HG02973 (cell line): ENCODE results near the gene PAOX.

Experiments used
- ATAC-seq: cut with Tn5 transposase; IDR thresholded peaks from one replicate; pipeline ENCODE4 v1.9.1; 2021; ENCODE audit warnings: moderate library complexity; ENCODE audit not compliant: unreplicated experiment

The PAOX gene

DNA sequence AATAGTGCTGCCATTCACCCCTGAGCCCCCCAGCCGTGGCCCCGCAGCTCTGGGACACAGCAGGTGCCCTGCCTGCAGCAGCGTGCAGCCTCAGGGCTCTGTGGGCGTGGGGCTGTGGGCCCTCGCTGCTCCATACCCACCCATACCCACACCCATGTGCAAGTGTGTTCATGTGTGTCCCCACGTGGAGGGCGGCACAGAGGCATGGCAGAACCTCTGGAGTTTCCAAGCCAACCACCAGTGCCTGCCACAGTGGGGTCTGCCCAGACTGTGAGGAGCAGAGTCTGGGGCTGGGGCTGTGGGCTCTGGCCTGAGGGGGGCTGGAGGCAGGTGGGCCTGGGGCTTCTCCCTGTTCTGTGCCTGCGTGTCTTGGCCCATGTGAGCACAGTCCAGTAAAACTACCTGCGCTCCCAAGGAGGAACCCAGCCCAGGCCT, 29.5 kb upstream of the PAOX start:
- ATAC-seq, result no peak

DNA sequence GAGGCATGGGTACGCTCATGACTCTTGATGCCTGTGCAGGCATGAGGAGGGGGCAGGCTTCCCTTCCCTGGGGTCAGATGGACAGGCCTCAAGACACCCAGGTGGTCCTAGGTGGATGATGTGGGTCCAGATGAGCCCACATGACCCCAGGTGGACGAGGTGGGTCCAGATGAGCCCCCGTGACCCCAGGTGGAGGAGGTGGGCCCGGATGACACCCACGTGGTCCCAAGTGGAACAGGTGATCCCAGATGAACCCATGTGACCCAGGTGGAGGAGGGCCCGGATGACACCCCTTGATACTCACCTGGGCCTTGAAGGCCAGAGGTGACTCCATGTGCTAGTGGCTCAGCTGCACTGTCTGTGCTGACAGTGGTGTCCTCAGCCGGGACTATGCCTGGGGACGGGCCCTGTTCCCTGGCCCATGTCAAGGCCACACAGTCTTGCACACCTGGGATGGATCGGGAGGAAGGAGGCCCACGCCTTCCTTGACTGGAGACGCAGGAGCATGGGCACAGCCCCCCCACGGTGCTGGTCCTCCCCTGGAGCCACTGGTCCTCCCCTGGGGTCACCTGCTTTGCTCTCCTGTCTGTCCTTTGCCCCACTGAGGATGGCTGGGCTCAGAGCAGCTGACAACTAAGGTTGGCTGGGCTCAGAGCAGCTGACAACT, 28.6 kb upstream of the PAOX start:
- ATAC-seq, result no peak

DNA sequence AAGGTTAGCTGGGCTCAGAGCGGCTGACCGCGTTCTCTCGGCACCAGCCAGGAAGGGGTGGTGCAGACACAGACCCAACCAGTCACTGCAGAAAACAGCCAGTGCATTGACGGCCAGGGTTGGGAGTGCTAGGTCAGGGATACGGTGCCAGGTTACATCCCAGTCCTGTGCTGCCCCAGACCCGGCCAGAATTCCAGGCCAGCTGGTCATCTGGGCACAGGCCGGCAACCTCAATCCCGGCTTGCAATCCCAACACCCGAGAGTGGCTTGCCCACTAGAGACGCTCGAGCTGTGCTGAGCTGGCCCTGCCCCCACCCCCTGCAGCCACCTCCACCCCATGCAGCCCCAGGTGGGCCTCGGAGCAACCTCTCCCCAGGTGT, 28.1 kb upstream of the PAOX start:
- ATAC-seq, result no peak

DNA sequence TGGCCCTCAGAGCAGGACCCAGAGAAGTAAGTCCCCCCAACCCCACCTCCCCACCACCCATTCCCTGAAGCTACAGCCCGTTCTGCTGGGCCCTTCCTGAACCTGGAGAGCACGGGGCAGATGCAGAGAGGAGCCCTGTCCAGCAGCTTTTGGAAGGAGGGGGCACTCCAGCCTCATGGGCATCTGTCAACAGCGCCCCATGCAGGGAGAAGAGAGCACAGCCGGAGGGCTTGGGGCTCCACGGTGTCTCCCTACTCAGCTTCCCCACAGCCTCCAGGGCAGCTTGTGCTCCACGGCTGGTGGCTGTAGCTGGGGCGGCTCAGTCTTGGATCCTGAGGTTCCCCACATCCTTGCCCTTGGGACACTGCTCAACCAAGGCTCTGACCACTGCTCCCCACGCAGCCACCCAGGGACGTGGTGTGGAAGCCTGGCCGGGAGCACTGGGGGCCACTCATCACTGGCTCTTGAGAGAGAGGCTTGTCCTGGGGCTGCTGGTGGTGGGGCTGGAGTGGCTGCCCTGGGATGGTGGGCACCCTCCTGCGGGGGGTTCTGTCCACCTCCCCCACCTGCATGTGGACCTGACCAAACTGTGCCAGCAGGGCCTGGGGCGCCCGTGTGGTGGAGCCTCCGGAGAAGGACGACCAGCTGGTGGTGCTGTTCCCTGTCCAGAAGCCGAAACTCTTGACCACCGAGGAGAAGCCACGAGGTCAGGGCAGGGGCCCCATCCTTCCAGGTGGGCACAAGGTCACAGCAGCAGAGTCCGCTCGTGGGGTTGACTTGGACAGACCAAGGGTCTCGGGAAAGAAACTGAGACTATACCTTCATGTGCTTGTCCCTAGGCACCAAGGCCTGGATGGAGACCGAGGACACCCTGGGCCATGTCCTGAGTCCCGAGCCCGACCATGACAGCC, 27.4 kb upstream of the PAOX start:
- no peak for ATAC-seq

DNA sequence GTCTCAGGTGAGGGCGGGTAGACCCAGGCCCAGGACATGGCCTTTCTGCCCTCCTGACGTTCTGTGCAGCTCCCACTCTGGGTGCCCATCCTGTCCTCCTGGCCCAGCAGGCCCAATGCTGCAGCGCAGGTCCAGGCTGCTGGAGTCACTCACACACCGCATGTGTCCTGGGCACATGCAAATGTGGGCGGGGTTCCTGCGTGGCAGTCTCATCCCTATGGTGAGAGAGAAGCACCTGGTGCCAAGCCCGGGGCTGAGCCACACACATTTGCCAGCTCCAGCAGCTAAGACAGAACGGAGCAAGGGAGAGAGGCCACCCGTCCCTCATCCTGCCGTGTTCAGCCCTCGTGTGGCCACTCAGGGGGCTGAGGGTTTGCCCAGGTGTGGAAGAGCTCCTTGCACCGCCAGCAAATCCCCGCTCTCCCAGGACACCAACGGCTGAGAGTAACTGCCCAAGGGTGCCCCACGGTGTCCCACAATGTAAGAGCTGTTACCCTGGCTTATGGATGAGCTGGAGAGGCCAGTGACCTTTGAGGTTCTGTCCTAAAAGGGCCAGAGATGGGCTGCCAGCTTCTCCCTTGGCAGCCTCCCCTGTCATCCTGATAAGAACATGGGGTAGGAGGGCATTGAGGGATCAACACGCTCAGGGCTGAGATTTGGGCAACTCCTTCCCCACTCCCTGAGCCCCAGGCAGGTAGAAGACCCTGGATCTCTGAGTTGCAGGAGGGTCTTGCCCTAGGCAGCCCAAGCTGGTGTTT, 25.7 kb upstream of the PAOX start:
- ATAC-seq, result no peak

DNA sequence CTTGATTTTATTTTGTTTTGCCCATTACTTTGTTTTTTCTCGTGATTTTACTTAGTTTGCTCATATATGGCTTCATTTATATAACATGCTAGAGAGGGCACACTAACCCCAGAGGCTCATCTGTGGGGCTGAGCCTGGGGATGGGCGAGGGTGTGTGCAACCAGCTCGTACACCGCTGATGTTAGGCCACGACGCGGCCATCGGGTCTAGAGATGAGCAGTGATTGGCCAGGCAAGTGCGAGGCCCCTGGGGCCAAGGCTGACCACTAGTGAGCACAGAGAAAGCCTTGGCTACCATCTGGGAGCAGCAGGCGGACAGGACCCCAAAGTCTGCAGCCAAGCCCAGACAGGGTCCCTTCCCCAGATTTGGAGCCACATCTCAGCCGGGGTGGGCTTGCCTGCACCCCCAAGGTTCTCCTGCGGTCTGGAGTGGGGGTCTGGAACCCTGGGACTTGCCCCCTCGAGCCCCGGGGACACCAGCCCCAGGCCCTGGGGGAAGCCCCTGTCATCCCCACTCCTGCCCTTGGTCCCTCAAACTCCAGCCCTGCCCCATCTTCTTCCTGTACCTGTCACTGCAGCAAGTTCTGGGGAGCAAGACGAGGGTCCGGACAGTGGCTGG, 25.0 kb upstream of the PAOX start:
- no peak for ATAC-seq

DNA sequence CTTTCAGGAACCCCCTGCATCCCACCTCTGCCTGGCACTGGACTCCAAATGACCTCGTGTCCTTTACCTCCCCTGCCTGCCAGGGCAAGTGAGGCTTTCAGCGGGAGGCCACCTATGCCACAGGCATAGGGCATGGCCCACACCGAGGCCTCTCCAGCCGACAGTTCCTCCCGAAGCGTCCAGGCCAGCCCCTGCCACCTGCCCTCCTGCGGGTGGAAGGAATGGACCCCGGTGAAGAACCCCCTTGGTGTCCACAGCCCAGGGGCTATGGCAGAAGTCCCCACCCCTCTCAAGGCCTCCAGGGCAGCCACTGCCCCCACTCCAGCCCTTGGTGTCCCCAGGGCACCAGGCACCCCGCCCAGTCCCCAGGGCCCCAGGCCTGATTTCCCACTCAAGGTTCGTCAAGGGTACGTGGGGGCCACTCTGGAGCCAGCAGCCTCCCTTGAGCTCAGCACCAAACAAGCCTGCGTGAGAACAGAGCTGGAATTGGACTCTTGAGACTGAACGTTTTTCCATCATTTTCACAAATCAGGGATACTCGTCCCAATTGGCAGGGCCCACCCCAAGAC, 24.3 kb upstream of the PAOX start:
- no peak for ATAC-seq

DNA sequence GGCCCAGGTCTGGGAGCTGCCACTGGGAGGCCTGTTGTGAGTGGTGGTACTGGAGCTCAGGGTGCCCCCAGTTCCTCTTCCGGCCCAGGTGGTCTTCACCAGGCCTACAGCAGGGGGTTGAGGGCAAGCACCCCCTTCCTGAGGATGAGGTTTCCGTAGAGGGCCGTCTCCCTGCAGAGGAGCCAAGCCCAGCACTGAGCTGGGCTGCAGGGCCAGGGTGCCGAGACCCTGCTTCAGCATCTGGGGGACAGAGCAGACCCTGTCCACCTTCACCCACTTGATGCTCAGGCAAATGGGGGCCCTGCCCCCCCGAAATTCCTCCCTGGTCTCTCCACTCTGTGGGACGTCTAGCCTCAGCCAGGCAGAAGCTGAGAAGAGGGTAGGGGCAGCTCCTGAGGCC, 23.8 kb upstream of the PAOX start:
- no peak for ATAC-seq

DNA sequence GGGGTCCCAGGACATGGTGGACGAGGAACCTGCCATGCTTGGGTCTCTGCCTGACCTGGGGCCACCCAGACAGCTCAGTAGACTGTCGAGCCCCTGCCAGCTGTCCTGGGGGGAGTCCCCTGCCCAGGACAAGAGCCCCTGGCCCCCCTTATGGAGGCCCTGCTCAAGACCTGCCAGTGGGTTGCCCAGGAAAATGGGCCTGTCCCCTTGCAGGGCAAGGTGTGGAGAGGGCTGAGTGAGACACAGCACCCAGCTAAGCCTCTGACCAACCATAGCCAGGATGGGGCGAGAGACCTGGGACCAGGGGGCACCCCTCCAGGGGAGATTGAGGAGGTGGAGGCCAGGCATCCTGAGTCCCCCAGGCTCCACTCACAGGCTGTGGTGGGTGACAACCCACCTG, 23.1 kb upstream of the PAOX start:
- ATAC-seq, result no peak

DNA sequence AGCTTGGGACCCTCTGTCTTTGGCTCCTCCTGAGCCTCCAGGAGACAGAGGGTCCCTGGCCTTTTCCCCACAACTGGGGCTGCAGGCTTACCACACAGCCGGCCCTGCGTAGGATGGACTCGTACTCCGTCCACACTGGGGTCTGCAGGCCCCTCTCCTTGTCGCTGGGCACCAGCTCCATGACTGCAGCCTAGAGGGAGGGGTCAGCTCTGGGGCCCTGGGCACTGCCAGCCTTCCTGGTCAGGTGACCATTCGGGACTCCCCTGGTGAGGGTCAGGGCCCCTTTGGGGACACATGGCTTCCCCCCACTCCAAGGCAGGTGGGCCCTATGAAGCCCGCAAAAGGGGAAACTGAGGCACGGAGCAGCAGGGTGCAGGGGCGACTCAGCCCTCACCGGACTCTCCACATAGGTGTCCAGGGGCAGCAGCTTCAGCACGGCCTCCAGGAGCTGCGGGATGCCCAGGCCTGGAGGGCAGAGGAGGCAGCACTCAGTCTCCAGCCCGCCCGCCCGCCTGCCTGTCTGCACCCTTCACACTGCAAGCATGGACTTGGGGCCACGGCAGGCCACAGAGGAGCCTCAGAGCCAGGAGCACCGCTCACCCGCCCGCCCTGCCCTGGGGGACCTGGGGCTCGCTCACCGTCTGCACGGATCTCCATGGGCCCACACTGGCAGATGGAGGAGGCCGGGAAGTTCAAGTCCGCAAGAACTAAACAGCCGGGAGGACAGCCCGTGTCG, 22.3 kb upstream of the PAOX start:
- no peak for ATAC-seq

DNA sequence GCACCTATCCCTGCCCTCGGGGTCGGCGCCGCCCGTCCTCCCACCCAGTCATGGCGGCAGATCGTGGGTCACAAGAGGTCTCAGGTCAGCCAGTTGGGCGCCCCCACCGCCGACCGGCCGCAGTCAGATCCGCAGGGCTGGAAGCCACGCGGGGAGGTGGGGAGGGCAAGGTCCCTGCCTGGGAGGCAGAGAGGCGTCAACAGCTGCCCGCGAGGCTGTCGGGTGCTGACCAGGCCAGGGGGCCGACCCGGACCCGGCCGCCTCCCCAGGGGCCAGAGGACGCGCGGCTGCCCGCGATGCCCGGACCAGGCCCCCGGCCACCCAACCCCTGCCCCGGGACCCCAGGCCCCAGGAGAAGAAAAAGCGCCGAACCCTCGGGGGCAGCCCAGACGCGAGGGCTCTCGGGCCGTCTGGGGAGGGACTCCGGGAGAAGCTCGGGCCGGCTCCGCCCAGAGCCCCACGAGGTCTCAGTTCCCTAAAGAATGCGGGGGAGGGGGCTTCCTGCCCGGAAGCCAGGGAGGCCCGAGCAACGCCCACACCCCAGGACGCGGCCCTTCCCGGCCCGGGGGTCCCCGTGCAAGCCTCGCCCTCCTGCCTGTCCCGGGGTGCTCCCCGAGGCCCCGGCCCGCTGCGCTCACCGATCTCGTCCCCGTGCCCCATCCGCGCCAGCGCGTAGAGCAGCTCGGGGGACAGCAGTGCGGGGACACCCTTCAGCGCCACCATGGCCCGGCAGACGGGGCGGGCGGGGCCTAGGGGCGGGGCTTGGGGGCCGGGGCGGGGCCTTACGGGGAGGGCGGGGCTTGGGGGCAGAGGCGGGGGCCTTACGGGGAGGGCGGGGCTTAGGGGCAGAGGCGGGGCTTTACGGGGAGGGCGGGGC, 21.5 kb upstream of the PAOX start, which contains the start of gene FUOM:
TSS of gene FUOM (minus strand) at position 735 of the 877 bp plus-strand sequence. CDS start at position 723, 12 bp downstream.
- peak; percentile 58 for ATAC-seq

DNA sequence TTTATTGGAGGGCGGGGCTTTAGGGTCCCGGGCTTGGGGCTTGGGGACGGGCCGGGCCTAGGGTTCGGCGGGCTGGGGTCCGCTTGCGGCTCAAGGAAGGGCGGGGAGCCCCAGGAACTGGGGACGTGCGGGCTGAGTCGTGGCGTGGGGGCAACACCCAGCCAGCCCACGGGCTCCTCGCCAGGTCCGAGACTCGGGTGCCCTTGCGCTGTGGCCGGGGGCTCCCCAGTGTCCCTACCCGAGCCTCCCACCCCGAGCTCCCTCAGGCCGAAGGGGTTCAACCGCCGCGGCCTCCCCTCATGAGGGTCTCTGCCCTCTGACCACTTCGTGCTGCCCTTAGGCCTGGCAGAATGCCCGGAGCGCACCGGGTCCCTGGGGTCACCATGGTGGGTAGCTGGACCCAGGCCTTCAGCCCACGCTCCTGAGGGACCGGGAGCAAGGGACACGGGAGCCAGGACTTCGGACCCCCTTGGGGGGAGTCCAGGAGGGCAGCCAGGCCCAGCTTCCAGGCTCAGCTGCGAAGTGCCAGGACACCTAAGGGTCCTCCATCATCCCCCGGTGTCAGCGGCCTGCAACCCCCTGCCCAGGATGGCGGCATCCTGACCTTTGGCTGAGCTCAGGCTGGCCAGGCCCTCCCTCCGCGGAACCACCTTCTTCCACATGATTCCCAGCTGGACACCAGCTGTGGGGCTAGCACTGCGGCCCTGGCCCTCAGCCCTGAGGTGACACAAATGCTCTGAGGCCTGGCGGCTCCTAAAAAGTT, 20.7 kb upstream of the PAOX start:
- ATAC-seq, result no peak

DNA sequence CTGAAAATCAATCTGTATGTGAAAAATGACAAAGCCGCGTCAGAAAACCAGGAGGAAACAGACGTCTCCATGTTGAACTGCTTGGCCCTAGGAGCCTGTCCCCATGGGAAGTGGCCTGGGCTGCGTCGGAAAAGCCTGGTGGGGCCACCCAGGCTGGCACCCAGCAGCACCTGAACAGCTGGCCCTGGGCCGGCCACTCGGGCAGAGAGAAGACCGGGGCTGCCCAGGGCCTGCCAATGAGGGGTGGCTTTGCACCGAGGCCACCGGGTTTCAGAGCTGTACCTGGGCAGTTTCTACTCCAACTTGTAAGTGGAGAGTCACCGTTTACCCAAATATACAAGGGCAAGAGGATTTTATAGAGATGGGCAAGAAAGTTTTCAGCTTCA, 20.1 kb upstream of the PAOX start:
- no peak for ATAC-seq

DNA sequence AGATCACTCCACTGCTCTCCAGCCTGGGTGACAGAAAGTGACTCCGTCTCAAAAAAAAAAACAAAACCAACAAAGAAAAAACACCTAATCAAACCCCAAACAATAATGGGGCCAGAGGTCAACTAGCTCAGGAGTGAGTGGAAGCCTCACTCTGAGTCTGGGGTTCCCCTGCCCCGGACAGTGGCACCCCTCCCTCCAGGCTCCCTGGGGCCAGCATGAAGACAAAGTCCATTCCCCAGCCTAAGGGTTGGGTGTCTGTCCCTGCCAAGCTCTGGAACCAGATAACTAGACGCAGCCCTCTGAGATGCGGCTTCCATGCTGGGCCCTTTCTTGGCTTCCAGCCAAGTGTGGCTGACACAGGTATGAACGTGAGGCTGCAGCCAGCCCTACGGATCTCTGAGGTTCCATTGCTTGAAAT, 19.5 kb upstream of the PAOX start:
- no peak for ATAC-seq

DNA sequence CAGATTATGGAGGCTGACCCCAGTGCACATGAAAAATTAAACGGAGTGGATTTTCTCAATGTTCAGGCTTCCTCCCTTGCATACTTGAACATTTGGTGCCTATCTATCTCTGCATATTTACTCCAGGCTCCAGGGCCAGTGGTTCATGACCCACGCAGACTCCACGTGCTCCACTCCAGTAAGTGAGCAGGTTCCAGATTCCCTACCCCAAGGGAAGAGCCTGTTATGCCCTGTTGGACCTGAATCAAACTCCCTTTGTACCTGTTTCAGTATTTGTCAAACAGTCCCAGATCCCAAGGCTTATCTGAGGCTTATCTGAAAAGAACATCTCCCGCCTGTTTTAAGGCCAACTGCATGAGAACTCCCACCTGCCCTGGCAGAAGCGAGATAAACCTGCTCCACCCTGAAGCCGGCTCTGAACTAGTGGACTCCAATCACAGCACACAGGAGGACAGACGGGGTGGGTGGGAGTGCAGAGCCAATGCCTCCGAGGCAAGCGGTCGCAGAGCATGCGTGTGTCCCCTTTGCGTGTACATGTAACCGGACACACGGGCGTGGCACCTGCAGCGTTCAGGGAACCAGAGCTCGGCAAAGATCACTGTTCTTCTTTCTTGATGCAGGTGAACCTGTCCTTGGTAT, 19.0 kb upstream of the PAOX start:
- ATAC-seq, result no peak

DNA sequence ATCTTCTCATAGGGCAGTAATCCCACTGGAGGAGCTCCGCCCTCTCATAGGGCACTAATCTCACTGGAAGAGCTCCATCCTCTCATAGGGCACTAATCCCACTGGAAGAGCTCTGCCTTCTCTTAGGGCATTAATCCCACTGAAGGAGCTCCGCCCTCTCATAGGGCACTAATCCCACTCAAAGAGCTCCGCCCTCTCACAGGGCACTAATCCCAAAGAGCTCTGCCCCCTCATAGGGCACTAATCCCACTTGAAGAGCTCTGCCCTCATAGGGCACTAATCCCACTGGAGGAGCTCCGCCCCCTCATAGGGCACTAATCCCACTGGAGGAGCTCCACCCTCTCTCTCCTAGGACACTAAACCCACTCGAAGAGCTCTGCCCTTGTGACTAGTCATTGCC, 17.8 kb upstream of the PAOX start:
- no peak for ATAC-seq

DNA sequence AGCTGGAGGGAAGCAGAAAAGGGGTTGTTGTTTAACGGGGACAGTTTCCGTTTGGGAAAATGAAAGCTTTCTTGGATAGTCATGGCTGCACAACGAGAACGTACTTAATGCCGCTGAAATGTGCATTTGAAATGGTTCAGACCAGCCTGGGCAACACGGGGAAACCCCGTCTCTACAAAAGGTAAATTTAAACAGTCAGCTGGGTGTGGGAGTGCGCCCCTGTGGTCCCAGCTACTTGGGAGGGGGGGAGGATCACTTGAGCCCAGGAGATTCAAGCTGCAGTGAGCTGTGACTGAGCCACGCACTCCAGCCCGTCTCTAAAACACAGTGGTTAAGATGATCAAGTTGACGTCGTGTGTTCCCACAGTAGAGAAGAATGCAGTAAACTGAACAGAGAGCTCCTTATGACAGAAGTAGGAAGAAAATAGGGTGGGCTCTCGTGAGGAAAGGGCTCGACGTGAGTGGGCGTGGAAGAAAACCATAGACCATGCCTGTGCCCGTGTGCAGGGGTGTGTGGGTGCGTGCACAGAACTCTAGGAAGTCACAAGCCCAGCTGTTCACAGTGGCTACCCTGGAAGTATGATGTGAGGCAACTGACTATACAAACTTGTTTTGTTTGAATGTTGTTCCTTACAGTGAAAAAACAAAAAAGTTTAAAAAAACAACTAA, 17.2 kb upstream of the PAOX start:
- ATAC-seq, result no peak
